Left renal cortex interstitium (tissue), 4 donors: ENCODE data around the gene S1PR3. TPM values are rescaled to one million over a fixed set of nuclear protein-coding genes. Genes with fewer than 3 reads are reported as not detected.

Experiments
- DNase-seq, 4 donors: peaks; one replicate each; pipeline ENCODE4 v3.0.0-alpha.2; 2013; ENCODE audit warnings: low read depth in 4 of 4, low spot score in 2 of 4, missing footprints in 1 of 4
- polyA plus RNA-seq, 4 donors: library from polyadenylated mRNA; unstranded; fragments of 120-200 nt; gene quantifications; one replicate each; pipeline ENCODE4 v1.2.1, GENCODE V29; 2013; ENCODE audit not compliant: insufficient read length in 4 of 4

The S1PR3 gene
- polyA plus RNA-seq, 4 donors: 48.0 to 70.5 (median 60.9) TPM

GRCh38 chr9:89026876-89027275, 35.6 kb downstream of the S1PR3 start:
- no peak for DNase-seq

- no peak for DNase-seq
Measured at GRCh38 chr9:89029788-89030187, 38.5 kb downstream of the S1PR3 start.

GRCh38 chr9:89032173-89032572, 40.9 kb downstream of the S1PR3 start:
- no peak for DNase-seq

GRCh38 chr9:89032661-89033060, 41.4 kb downstream of the S1PR3 start:
- no peak for DNase-seq

GRCh38 chr9:89036383-89036782, 45.1 kb downstream of the S1PR3 start:
- DNase-seq: no peak

- no peak for DNase-seq
Measured at GRCh38 chr9:89036891-89037290, 45.6 kb downstream of the S1PR3 start.

GRCh38 chr9:89037346-89037745, 46.1 kb downstream of the S1PR3 start:
- DNase-seq: no peak

- DNase-seq: no peak
Measured at GRCh38 chr9:89037891-89038290, 46.6 kb downstream of the S1PR3 start.

- DNase-seq: no peak
Measured at GRCh38 chr9:89038382-89039103, 47.3 kb downstream of the S1PR3 start.

- DNase-seq: no peak
Measured at GRCh38 chr9:89039104-89039465, 47.8 kb downstream of the S1PR3 start.

GRCh38 chr9:89039664-89040063, 48.4 kb downstream of the S1PR3 start:
- DNase-seq: no peak

GRCh38 chr9:89042984-89043383, 51.7 kb downstream of the S1PR3 start:
- DNase-seq: no peak

GRCh38 chr9:89044104-89044503, 52.8 kb downstream of the S1PR3 start:
- DNase-seq: no peak

GRCh38 chr9:89044881-89045280, 53.6 kb downstream of the S1PR3 start:
- DNase-seq: no peak

GRCh38 chr9:89046832-89047231, 55.6 kb downstream of the S1PR3 start:
- DNase-seq: no peak

GRCh38 chr9:89047667-89048066, 56.4 kb downstream of the S1PR3 start:
- DNase-seq: no peak

- DNase-seq: no peak
Measured at GRCh38 chr9:89048616-89049015, 57.3 kb downstream of the S1PR3 start.

- no peak for DNase-seq
Measured at GRCh38 chr9:89049646-89050045, 58.4 kb downstream of the S1PR3 start.

- no peak for DNase-seq
Measured at GRCh38 chr9:89051421-89052025, 60.3 kb downstream of the S1PR3 start.

GRCh38 chr9:89052470-89053097, 61.3 kb downstream of the S1PR3 start:
- no peak for DNase-seq

GRCh38 chr9:89053301-89053700, 62.0 kb downstream of the S1PR3 start:
- no peak for DNase-seq
